OCI-LY1 (cell line): ENCODE data around the gene POLG.
"Not testable (repeated sequence)": the region's sequence is repeated elsewhere in the genome, so short reads cannot be mapped to it uniquely, and the experiment has no call there.

Source experiments
- H2AFZ ChIP-seq: fragments of 200-600 bp; sonication (generic), shearing (Covaris generic); 2 replicates; pipeline ENCODE4 v1.6.0; 2014; ENCODE audit warnings: antibody characterized with exemption, mild to moderate bottlenecking, low read length
- H3F3A ChIP-seq: fragments of 200-600 bp; sonication (generic), shearing (Covaris generic); 2 replicates; pipeline ENCODE4 v1.6.0; 2014; ENCODE audit warnings: mild to moderate bottlenecking, antibody characterized with exemption, low read length, moderate library complexity; ENCODE audit not compliant: insufficient read depth
- H3K27ac ChIP-seq: fragments of 200-600 bp; sonication (generic); 2 replicates; pipeline ENCODE4 v1.5.1; 2014; ENCODE audit warnings: low read length, mixed run types, mild to moderate bottlenecking, low read depth; ENCODE audit not compliant: poor library complexity, severe bottlenecking
- H3K27me3 ChIP-seq: fragments of 200-600 bp; sonication (generic); 2 replicates; pipeline ENCODE4 v1.6.0; 2014; ENCODE audit warnings: antibody characterized with exemption, mild to moderate bottlenecking, low read length, moderate library complexity; ENCODE audit not compliant: insufficient read depth
- H3K36me3 ChIP-seq: fragments of 200-600 bp; sonication (generic); 2 replicates; pipeline ENCODE4 v1.6.1; 2014; ENCODE audit warnings: mild to moderate bottlenecking, antibody characterized with exemption, low read length, moderate library complexity, mixed read lengths; ENCODE audit not compliant: insufficient read depth
- H3K4me1 ChIP-seq: fragments of 200-600 bp; sonication (generic); 2 replicates; pipeline ENCODE4 v1.5.1; 2014; ENCODE audit warnings: mild to moderate bottlenecking, low read length, moderate library complexity; ENCODE audit not compliant: insufficient read depth, severe bottlenecking
- H3K4me2 ChIP-seq: fragments of 200-600 bp; sonication (generic), shearing (Covaris generic); 2 replicates; pipeline ENCODE4 v1.6.1; 2014; ENCODE audit warnings: low read length
- H3K4me3 ChIP-seq: fragments of 200-600 bp; sonication (generic); 2 replicates; pipeline ENCODE4 v1.5.1; 2014; ENCODE audit warnings: low read length, low read depth, mild to moderate bottlenecking, mixed read lengths; ENCODE audit not compliant: poor library complexity, severe bottlenecking
- H3K79me2 ChIP-seq: fragments of 200-600 bp; shearing (Covaris generic); 2 replicates; pipeline ENCODE4 v1.6.1; 2016; ENCODE audit warnings: mixed run types, low read length, mixed read lengths; ENCODE audit not compliant: insufficient read depth
- H3K9ac ChIP-seq: fragments of 200-600 bp; sonication (generic), shearing (Covaris generic); 2 replicates; pipeline ENCODE4 v1.6.1; 2014; ENCODE audit warnings: mild to moderate bottlenecking, low read length, mixed read lengths
- H3K9me2 ChIP-seq: fragments of 200-600 bp; sonication (generic), shearing (Covaris generic); 2 replicates; pipeline ENCODE4 v1.6.1; 2014; ENCODE audit warnings: low read depth, mild to moderate bottlenecking, low read length, mixed read lengths
- H3K9me3 ChIP-seq: fragments of 200-600 bp; shearing (Covaris generic); 2 replicates; pipeline ENCODE4 v1.6.1; 2014; ENCODE audit warnings: low read length, mixed read lengths
- H4K20me1 ChIP-seq: fragments of 200-600 bp; sonication (generic), shearing (Covaris generic); 2 replicates; pipeline ENCODE4 v1.6.0; 2016; ENCODE audit warnings: mild to moderate bottlenecking, low read length; ENCODE audit not compliant: insufficient read depth
- EZH2 ChIP-seq: fragments of 200-600 bp; sonication (generic), shearing (Covaris generic); IDR thresholded peaks from 2 replicates; pipeline ENCODE4 v1.8.0; 2017; ENCODE audit warnings: borderline replicate concordance, mixed run types, mild to moderate bottlenecking, antibody characterized with exemption, low read length, moderate library complexity, mixed read lengths

Gene POLG

GRCh38 chr15:89278307-89278706 is 56.3 kb downstream of the POLG start:
- no peaks in the 10 kb centered on the region for H3K79me2 ChIP-seq
- no peak overlapping the region for H3K4me2 ChIP-seq
- H3K27me3 ChIP-seq: no peaks in the 10 kb centered on the region
- H3K27ac ChIP-seq: no peak overlapping the region
- H3K36me3 ChIP-seq: peaks cover 94% of the 10 kb centered on the region
- no peak overlapping the region for H3K9ac ChIP-seq
- H3K4me3 ChIP-seq: no peak overlapping the region
- H3F3A ChIP-seq: no peaks in the 10 kb centered on the region; the same call in 1 of the 2 replicates
- H3K9me2 ChIP-seq: no peaks in the 10 kb centered on the region
- no peak overlapping the region for H2AFZ ChIP-seq
- no peaks in the 10 kb centered on the region for H3K4me1 ChIP-seq
- no peak for TF ChIP-seq EZH2
- H3K9me3 ChIP-seq: no peaks in the 10 kb centered on the region
- no peaks in the 10 kb centered on the region for H4K20me1 ChIP-seq

GRCh38 chr15:89277281-89277680 is 57.3 kb downstream of the POLG start:
- H4K20me1 ChIP-seq, H3K9me2 ChIP-seq, H3K27ac ChIP-seq, H3K79me2 ChIP-seq, H3K4me2 ChIP-seq, H2AFZ ChIP-seq, H3K4me1 ChIP-seq, H3K9me3 ChIP-seq, H3K9ac ChIP-seq, H3K4me3 ChIP-seq, H3K27me3 ChIP-seq, H3F3A ChIP-seq: not testable (repeated sequence)
- peaks cover 85% of the 10 kb centered on the region for H3K36me3 ChIP-seq
